Measurements from ENCODE around the gene COL9A2. TPM values are rescaled to one million over a fixed set of nuclear protein-coding genes. Genes with fewer than 3 reads are reported as not detected.

COL9A2 gene
- polyA plus RNA-seq, 2 of the 4 experiments (the other 2 are of a cell fraction) = 0.12 to 0.16 TPM

GRCh38 chr1:40317394-40318074, 448 bp upstream of the COL9A2 start:
- DNase-seq (ENCODE audit: low read depth in 1 of 2, low spot score in 1 of 2) (no peak), FAIRE-seq (no peak), ATAC-seq (no peak)
- WGBS (ENCODE audit: missing lambda C conversion rate) = 89% methylated on average over 20 of the region's 21 CpGs
- ChIA-PET CTCF (interaction anchor here (0.9 to 4.7 kb wide), 4 partner anchors 21 to 173 kb away, joined by 3 to 24 read pairs (median 10); no protein-coding TSS in a partner anchor), POLR2A (no interaction called here)
- H3K4me3 ChIP-seq = no peak overlapping the region; the same call in 2 of the 3 replicates
- H3K9me3 ChIP-seq = no peaks in the 10 kb centered on the region
- peak overlapping the region; percentile 94; the same call in 1 of the 3 replicates for H3K4me2 ChIP-seq
- H3K27ac ChIP-seq = no peak overlapping the region
- TF ChIP-seq ATOH8 (CRISPR knock-in tag; IDR thresholded peaks at IDR 0.05; ENCODE audit: low read depth) = no peak
- no peak for TF ChIP-seq EHMT2 (IDR thresholded peaks at IDR 0.05; ENCODE audit: low read depth)
- TF ChIP-seq RCOR1 (IDR thresholded peaks at IDR 0.05; ENCODE audit: low read depth, low read length) = no peak
- TF ChIP-seq ZC3H11A (IDR thresholded peaks at IDR 0.05) = no peak
- TF ChIP-seq FOSB (CRISPR knock-in tag; IDR thresholded peaks at IDR 0.05) = no peak
- no peak for TF ChIP-seq POLR2A (IDR thresholded peaks at IDR 0.05; ENCODE audit: low read length)
- no peak for TF ChIP-seq MYC (IDR thresholded peaks at IDR 0.05; ENCODE audit: borderline replicate concordance, low read length)
- TF ChIP-seq MAX (IDR thresholded peaks at IDR 0.05) = no peak
- no peak for TF ChIP-seq RNF2 (IDR thresholded peaks at IDR 0.05; ENCODE audit: borderline replicate concordance, low read depth)
- no peak for TF ChIP-seq JUN (IDR thresholded peaks at IDR 0.05)
- TF ChIP-seq CEBPB (IDR thresholded peaks at IDR 0.05) = no peak
- no peak for TF ChIP-seq CHD2 (IDR thresholded peaks at IDR 0.05; ENCODE audit: low read length, partially characterized antibody)
- H3K4me1 ChIP-seq = no peaks in the 10 kb centered on the region

GRCh38 chr1:40315795-40316594, 1.1 kb downstream of the COL9A2 start:
- DNase-seq (ENCODE audit: low read depth in 1 of 2, low spot score in 1 of 2) (no peak), ATAC-seq (peak; percentile 17 to 36; a peak in 4 of 6 replicates), FAIRE-seq (no peak)
- no peaks in the 10 kb centered on the region for H3K4me1 ChIP-seq
- TF ChIP-seq FOSB (CRISPR knock-in tag; IDR thresholded peaks at IDR 0.05) (no peak), E2F6 (IDR thresholded peaks at IDR 0.05; ENCODE audit: borderline replicate concordance, low read depth) (no peak), HOXB13 (CRISPR knock-in tag; IDR thresholded peaks at IDR 0.05; ENCODE audit: low read depth) (no peak), PHF8 (IDR thresholded peaks at IDR 0.05; ENCODE audit: borderline replicate concordance, low read depth) (no peak), MAX (IDR thresholded peaks at IDR 0.05) (no peak), NPAS2 (CRISPR knock-in tag; IDR thresholded peaks at IDR 0.05; ENCODE audit: borderline replicate concordance) (no peak), ATOH8 (CRISPR knock-in tag; IDR thresholded peaks at IDR 0.05; ENCODE audit: low read depth) (no peak), ZNF302 (CRISPR knock-in tag; IDR thresholded peaks at IDR 0.05) (no peak), BHLHE40 (IDR thresholded peaks at IDR 0.05; ENCODE audit: low read depth, low read length) (no peak), POLR2AphosphoS2 (conservative IDR thresholded peaks at IDR 0.05; ENCODE audit: low read length) (no peak), REST (IDR thresholded peaks at IDR 0.05) (no peak), PBX3 (IDR thresholded peaks at IDR 0.05) (no peak), ELK1 (IDR thresholded peaks at IDR 0.05; ENCODE audit: low read depth, low read length) (no peak)
- H3K4me2 ChIP-seq = peak overlapping the region; percentile 94
- H3K9me3 ChIP-seq = no peaks in the 10 kb centered on the region
- 45% methylated on average over 27 of the region's 41 CpGs for WGBS (ENCODE audit: missing lambda C conversion rate)
- ChIA-PET POLR2A (interaction anchor here (0.5 kb wide), 1 partner anchor 94 kb away, joined by 3 read pairs; no protein-coding TSS in a partner anchor), CTCF (interaction anchor here (0.5 to 4.7 kb wide), 32 partner anchors 8 to 246 kb away, joined by 3 to 24 read pairs (median 3); no protein-coding TSS in a partner anchor)
- peak overlapping the region; percentile 50 for H3K4me3 ChIP-seq
- H3K27ac ChIP-seq = peak overlapping the region; percentile 44 to 79; a peak in 5 of 6 replicates

Data from A549 (cell line).